HFFc6 (cell line): ENCODE results near the gene SPEG. TPM values are rescaled to one million over a fixed set of nuclear protein-coding genes. Genes with fewer than 3 reads are reported as not detected.

Experiments used
- DNase-seq: peaks from one replicate; pipeline ENCODE4 v3.0.0-alpha.2; 2018
- H3K27ac Mint-ChIP-seq: 2 replicates; pipeline ENCODE4 v1.8.0; 2020; ENCODE audit warnings: mild to moderate bottlenecking, mixed read lengths
- H3K27me3 Mint-ChIP-seq: 2 replicates; pipeline ENCODE4 v1.8.0; 2021; ENCODE audit warnings: mild to moderate bottlenecking, moderate library complexity, mixed read lengths; ENCODE audit not compliant: insufficient read depth
- H3K36me3 Mint-ChIP-seq: 2 replicates; pipeline ENCODE4 v1.8.0; 2021; ENCODE audit warnings: low read depth, mixed read lengths
- H3K4me1 Mint-ChIP-seq: 2 replicates; pipeline ENCODE4 v1.8.0; 2020; ENCODE audit warnings: low read depth, mixed read lengths
- H3K4me3 Mint-ChIP-seq: 2 replicates; pipeline ENCODE4 v1.8.0; 2020; ENCODE audit warnings: mild to moderate bottlenecking, moderate library complexity, mixed read lengths
- H3K9me3 Mint-ChIP-seq: 2 replicates; pipeline ENCODE4 v1.8.0; 2020; ENCODE audit warnings: mild to moderate bottlenecking, mixed read lengths
- total RNA-seq, 6 experiments: library from RNA; stranded (reverse); fragmentation: NEBNext Ultra II Directional; extraction: Animal tissue kit (Norgen Biotek cat#: 25700); gene quantifications; 2 replicates in 1 of 6; 3 replicates in 5 of 6; pipeline ENCODE4 v1.2.3, GENCODE V29; 2021
- TF ChIP-seq, protein P1 (sequence below): fragments of 200-600 bp; sonication (generic); IDR thresholded peaks from 2 replicates; pipeline ENCODE4 v1.5.0; 2021; ENCODE audit warnings: antibody characterized with exemption, mild to moderate bottlenecking

Gene SPEG
- total RNA-seq, 6 experiments from 2014 or later, result 80.9 to 89.5 (median 84.7) TPM

GRCh38 chr2:219480004-219480403 is 45.4 kb downstream of the SPEG start:
- Mint-ChIP-seq H3K27me3 (peaks cover 6% of the 10 kb centered on the region), H3K36me3 (peaks cover 10% of the 10 kb centered on the region; the same call in 1 of the 2 replicates), H3K27ac (no peak overlapping the region), H3K4me1 (peaks cover 14% of the 10 kb centered on the region), H3K4me3 (no peak overlapping the region), H3K9me3 (no peaks in the 10 kb centered on the region)
- TF ChIP-seq, protein P1, sequence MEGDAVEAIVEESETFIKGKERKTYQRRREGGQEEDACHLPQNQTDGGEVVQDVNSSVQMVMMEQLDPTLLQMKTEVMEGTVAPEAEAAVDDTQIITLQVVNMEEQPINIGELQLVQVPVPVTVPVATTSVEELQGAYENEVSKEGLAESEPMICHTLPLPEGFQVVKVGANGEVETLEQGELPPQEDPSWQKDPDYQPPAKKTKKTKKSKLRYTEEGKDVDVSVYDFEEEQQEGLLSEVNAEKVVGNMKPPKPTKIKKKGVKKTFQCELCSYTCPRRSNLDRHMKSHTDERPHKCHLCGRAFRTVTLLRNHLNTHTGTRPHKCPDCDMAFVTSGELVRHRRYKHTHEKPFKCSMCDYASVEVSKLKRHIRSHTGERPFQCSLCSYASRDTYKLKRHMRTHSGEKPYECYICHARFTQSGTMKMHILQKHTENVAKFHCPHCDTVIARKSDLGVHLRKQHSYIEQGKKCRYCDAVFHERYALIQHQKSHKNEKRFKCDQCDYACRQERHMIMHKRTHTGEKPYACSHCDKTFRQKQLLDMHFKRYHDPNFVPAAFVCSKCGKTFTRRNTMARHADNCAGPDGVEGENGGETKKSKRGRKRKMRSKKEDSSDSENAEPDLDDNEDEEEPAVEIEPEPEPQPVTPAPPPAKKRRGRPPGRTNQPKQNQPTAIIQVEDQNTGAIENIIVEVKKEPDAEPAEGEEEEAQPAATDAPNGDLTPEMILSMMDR, result no peak
- DNase-seq, result no peak

DNA sequence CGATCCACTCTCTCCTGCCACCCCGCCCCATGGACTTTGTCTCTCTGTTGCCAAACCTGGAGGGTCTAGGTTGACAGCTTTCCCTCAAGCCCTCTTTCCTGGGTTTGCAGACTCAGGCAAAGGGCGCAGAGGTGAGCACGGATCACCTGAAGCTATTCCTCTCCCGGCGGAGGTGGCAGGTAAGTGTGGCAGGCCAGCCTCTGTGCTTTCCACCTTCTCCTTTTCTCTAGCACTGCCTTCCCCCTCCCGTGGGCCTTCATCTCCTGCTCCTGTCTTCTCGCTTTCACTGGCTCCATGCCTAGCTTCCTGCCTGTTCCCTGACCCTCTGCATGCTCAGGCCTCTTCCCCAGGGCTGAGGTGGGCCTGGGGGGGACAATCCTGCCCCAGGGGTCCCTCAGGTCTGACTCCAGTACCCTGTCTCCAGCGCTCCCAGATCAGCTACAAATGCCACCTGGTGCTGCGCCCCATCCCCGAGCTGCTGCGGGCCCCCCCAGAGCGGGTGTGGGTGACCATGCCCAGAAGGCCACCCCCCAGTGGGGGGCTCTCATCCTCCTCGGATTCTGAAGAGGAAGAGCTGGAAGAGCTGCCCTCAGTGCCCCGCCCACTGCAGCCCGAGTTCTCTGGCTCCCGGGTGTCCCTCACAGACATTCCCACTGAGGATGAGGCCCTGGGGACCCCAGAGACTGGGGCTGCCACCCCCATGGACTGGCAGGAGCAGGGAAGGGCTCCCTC is 48.2 kb downstream of the SPEG start:
- Mint-ChIP-seq H3K4me3 (no peak overlapping the region), H3K9me3 (no peaks in the 10 kb centered on the region), H3K27ac (no peak overlapping the region), H3K27me3 (peaks cover 6% of the 10 kb centered on the region), H3K4me1 (no peaks in the 10 kb centered on the region), H3K36me3 (peaks cover 6% of the 10 kb centered on the region; the same call in 1 of the 2 replicates)
- TF ChIP-seq, protein P1, result no peak
- no peak for DNase-seq

DNA sequence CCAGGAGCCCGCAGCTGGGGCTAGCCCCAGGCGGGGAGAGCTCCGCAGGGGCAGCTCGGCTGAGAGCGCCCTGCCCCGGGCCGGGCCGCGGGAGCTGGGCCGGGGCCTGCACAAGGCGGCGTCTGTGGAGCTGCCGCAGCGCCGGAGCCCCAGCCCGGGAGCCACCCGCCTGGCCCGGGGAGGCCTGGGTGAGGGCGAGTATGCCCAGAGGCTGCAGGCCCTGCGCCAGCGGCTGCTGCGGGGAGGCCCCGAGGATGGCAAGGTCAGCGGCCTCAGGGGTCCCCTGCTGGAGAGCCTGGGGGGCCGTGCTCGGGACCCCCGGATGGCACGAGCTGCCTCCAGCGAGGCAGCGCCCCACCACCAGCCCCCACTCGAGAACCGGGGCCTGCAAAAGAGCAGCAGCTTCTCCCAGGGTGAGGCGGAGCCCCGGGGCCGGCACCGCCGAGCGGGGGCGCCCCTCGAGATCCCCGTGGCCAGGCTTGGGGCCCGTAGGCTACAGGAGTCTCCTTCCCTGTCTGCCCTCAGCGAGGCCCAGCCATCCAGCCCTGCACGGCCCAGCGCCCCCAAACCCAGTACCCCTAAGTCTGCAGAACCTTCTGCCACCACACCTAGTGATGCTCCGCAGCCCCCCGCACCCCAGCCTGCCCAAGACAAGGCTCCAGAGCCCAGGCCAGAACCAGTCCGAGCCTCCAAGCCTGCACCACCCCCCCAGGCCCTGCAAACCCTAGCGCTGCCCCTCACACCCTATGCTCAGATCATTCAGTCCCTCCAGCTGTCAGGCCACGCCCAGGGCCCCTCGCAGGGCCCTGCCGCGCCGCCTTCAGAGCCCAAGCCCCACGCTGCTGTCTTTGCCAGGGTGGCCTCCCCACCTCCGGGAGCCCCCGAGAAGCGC is 49.1 kb downstream of the SPEG start:
- H3K27me3 Mint-ChIP-seq, result peaks cover 6% of the 10 kb centered on the region
- no peaks in the 10 kb centered on the region for H3K9me3 Mint-ChIP-seq
- H3K4me3 Mint-ChIP-seq, result no peak overlapping the region
- DNase-seq, result no peak
- TF ChIP-seq, protein P1, result no peak
- peaks cover 6% of the 10 kb centered on the region; the same call in 1 of the 2 replicates for H3K36me3 Mint-ChIP-seq
- no peaks in the 10 kb centered on the region for H3K4me1 Mint-ChIP-seq
- no peak overlapping the region for H3K27ac Mint-ChIP-seq

DNA sequence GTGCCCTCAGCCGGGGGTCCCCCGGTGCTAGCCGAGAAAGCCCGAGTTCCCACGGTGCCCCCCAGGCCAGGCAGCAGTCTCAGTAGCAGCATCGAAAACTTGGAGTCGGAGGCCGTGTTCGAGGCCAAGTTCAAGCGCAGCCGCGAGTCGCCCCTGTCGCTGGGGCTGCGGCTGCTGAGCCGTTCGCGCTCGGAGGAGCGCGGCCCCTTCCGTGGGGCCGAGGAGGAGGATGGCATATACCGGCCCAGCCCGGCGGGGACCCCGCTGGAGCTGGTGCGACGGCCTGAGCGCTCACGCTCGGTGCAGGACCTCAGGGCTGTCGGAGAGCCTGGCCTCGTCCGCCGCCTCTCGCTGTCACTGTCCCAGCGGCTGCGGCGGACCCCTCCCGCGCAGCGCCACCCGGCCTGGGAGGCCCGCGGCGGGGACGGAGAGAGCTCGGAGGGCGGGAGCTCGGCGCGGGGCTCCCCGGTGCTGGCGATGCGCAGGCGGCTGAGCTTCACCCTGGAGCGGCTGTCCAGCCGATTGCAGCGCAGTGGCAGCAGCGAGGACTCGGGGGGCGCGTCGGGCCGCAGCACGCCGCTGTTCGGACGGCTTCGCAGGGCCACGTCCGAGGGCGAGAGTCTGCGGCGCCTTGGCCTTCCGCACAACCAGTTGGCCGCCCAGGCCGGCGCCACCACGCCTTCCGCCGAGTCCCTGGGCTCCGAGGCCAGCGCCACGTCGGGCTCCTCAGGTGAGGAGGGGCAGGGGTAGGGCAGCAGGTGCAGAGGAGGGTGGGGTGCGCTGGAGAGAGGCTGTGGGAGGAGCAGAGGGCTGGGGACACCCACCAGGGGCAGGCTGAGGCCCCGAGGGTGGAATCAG is 49.9 kb downstream of the SPEG start:
- TF ChIP-seq, protein P1, result no peak
- Mint-ChIP-seq H3K27me3 (peaks cover 8% of the 10 kb centered on the region), H3K9me3 (no peaks in the 10 kb centered on the region), H3K4me1 (no peaks in the 10 kb centered on the region), H3K36me3 (peaks cover 6% of the 10 kb centered on the region; the same call in 1 of the 2 replicates), H3K27ac (no peak overlapping the region), H3K4me3 (no peak overlapping the region)
- no peak for DNase-seq

- Mint-ChIP-seq H3K9me3 (no peaks in the 10 kb centered on the region), H3K4me1 (no peaks in the 10 kb centered on the region), H3K27me3 (peaks cover 8% of the 10 kb centered on the region), H3K4me3 (no peak overlapping the region), H3K27ac (no peak overlapping the region), H3K36me3 (peaks cover 6% of the 10 kb centered on the region; the same call in 1 of the 2 replicates)
- no peak for DNase-seq
- TF ChIP-seq, protein P1, result no peak
These were observed 50.5 kb downstream of the SPEG start for GRCh38 chr2:219485201-219485580.
